Left hindlimb (tissue), 1 donor: ENCODE measurements around the gene MYOF.
"Not testable (repeated sequence)": the region's sequence is repeated elsewhere in the genome, so short reads cannot be mapped to it uniquely, and the experiment has no call there.

Experiments
- DNase-seq: peaks from one replicate; pipeline ENCODE4 v3.0.0-alpha.2; 2018

The MYOF gene

DNA sequence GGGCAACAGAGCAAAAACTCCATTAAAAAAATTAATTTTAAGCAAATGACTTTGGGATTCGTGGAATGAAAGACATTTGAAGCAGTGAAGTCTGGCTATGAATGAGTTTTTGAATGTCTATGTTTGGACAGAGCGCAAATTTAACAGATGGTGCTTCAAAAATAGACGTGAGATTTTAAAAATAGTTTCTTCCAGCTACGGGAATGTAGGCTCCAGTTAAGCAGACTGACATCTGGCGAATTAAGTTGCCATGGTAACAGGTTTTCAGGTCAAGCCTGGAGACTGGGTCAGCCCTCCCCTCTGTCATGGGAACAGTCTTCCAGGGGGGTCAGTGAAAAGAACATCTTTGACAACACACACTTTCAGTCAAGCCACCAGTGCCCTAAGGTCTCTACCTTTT lies 62.0 kb downstream of the MYOF start:
- peak; percentile 49 for DNase-seq

DNA sequence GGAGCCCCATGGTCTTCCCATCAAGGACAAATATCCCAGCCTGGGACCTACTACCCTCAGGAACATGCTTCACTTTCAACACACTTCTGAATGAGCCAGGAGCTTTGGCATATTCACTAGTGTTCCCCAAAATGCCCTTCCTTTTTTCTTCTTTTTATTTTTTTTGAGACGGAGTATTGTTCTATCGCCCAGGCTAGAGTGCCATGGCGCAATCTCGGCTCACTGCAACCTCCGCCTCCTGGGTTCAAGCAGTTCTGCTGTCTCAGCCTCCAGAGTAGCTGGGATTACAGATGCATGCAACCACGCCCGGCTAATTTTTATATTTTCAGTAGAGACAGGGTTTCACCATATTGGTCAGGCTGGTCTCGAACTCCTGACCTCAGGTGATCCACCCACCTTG lies 63.1 kb downstream of the MYOF start:
- DNase-seq: not testable (repeated sequence)

DNA sequence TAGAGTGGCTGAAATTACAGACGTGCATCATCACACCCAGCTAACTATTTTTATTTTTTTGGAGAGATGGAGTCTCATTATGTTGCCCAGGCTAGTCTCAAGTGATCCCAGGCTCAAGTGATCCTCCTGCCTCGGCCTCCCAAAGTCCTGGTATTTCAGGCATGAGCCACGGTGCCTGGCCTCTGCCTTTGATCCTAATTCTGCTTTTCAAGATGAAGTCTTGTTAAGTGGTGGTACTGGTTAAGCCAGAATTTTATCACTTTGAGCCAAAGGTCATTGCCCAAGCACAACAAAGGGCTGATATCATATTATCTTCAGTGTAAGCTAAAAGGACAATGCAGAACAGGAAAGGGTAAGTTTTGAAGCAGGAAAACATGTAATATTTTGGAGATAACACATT lies 64.2 kb downstream of the MYOF start:
- no peak for DNase-seq

GRCh38 chr10:93417266-93417665 lies 64.9 kb downstream of the MYOF start:
- DNase-seq: no peak

DNA sequence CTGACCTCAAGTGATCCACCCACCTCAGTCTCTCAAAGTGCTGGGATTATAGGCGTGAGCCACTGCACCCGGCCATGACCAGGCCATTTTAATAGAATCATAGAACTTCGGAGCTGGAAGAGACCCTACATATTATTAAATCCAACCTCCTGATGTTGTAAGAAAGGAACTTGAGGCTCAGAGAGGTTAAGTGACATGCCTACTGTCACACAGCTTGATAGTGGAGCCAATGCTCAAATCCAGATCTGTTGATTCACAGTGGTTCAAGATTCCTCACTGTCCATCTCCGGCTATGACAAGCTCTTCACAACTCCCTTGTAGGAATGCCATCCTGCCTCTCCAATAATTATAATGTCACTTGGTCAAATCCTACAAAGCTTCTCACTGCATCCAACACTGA lies 65.3 kb downstream of the MYOF start:
- DNase-seq: no peak

DNA sequence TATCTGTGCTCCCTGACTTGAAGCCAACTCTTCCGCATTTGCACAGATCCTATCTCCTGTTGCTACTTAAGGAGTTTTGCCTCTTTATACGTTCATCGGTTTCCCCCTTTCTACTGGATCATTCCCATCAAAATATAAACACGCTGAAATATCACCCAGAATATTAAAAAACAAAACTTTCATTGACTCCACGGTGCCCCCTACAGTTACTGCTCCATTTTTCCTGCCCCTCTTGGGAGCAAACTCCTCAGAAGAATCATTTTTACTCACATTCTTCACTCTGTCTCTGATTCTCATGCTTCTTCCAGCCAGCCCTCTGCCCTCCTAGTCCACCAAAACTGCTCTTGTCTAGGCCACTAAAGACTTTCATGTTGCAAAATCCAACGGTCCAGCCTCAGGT lies 66.4 kb downstream of the MYOF start:
- no peak for DNase-seq

DNA sequence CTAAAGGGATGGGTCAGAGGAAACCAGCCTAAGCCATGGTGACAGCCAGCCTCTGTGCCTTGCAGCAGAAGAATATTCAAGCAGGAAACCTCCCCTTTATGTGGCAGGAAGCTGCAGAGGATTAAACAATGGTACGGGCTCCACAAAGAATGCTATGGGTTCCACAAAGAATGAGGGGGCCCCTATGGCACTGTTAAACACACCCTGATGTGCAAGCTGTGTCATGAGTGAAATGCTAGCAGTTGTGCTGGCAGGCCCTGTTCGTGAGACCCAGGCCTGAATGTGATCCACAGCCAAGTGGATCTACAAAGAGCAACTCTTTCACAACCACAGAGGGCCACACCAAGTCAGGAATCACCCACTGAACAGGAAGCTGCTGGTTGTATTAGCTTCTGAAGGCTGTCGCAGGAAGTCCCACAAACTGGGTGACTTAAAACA lies 68.9 kb downstream of the MYOF start:
- no peak for DNase-seq

DNA sequence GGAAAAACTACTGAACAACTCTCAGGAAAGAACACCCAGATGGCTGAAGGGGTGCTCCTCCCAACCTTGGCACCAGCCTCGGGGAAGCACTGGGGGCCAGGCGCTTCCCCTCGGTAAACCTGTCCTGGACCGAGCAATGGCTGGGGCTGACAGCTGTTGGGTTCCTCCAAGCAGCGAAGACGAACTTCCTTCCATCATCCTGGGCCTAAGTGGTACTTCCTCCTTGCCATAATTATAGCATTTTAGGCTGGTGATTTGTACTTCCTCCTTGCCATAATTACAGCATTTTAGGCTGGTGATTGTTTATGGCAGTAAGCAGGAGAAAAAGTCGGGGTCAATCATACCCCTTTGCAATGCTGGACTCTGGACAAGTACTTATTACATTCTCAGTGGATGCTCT lies 69.3 kb downstream of the MYOF start:
- no peak for DNase-seq

DNA sequence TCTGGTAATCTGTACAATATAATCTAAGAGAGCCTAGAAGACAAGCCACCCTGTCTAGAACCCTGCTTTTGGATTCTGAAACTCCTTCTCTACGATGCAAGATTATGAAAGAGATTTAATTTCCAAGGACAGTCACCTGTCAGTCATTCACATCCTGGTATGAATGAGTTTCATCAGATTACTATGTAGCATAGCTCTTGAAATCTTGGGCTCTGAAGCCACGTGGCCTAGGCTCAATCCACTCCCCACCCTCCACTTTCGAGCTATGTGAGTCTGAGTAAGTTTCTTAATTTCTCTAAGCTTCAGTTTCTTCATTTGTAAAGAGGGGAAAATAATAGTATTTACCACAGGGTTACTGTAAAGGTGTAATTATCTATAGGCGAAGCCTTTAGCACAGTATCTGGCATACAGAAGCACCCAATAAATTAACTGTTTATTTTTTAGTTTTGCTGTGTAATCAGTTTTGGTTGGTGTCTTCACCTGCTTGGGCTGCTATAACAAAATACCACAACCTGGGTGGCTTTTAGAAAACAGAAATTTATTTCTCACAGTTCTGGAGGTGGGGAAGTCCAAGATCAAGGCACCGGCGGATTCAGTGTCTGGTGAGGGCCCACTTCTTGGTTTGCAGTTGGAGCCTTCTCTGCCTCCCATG lies 71.3 kb downstream of the MYOF start:
- DNase-seq: no peak

DNA sequence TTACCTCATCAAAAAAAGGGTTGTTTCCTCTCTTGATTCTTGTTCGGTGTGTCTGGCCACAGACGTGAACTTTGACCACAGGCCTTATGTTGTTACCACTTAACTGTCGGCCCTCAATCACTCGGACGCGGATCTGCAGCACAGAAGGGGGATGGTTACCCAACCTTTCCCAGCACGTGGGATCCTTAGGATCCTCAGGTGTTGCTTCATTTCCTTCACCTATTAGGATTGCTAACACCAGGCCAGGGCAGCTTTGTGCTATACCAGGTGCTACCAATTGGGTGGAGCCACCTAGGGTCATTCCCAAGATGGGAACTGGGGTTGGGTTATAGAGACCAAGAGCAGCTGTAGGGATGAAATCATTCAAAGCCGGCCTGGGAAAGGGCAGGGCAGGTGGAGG lies 73.4 kb downstream of the MYOF start:
- no peak for DNase-seq

DNA sequence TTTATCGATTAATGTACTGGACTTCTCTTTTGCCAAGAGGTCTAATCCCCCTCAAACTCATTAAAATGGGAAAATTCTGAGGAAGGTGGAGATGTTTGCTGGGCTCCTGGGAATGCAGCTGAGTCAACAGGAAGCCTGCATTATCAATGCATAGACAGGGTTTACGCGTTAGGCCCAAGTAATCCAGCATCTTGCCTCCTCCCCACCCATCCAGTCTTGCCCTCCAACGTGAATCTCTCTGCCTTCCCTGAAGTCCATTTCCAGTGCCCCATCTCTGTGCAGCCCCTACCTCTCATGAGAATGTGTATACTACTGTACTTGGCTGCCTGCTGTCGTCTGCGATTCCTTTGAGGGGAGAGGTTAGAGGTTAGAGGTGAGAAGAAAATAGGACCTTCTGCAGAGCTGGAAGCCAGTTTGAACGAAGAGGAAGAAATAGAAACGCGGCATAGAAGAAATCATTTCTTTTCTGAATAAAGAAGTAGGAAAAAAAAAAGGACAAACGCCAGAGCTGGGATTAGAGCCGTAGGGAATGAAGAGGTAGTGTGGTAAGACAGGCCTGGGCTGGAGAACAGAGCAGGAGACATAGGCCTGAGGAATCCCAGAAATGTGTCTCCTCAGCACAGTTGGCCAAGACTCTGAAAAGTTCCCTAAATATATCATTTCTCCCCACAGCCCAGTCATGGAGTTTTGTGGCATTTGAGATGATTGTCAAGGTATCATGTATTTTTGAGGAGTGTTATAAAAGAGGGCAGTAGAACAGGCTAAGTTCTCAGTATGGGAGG lies 75.6 kb downstream of the MYOF start:
- no peak for DNase-seq

- no peak for DNase-seq
Observed at GRCh38 chr10:93404048-93404354, 78.1 kb downstream of the MYOF start.

- no peak for DNase-seq
Observed at GRCh38 chr10:93403152-93404047, 78.7 kb downstream of the MYOF start.

DNA sequence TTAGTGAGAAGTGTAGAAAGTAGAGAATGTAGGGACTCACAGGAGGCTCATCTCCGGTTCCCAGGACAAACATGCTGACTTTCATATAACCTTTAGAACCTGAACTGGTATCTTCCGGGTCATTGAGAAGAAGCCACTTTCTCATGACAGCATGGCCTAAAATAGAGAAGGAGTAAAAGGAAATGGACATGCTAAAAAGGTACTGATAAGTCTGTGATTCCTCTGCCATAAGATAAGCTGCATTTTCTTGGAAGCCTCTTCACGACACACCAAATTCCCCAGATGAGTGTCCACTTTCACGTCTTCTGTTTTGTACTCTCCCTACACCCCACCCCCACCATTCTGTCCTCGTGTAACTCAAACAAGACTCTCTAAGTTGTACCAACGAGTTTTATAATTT lies 79.9 kb downstream of the MYOF start:
- DNase-seq: no peak

- DNase-seq: no peak
Observed at GRCh38 chr10:93398528-93398927, 83.6 kb downstream of the MYOF start.

DNA sequence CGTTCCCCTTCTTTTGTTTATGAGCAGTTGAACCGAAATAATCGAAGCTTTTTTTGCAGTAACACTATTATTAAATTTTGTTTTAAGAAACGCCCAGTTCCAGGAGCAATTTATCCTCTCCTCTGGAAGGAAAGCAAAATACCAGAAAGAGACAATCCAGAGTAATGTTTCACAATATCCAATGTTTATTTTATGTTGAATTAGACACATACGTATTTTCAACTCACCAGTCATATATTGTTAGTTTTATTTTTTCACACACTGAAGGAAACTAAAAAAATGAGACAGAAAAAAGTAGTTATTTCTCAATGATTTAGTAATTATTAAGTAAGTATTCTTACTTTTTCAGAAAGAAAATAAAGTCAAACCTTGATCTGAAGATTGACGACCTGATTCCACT lies 85.1 kb downstream of the MYOF start:
- no peak for DNase-seq

GRCh38 chr10:93393211-93393610 lies 88.9 kb downstream of the MYOF start:
- DNase-seq: no peak

DNA sequence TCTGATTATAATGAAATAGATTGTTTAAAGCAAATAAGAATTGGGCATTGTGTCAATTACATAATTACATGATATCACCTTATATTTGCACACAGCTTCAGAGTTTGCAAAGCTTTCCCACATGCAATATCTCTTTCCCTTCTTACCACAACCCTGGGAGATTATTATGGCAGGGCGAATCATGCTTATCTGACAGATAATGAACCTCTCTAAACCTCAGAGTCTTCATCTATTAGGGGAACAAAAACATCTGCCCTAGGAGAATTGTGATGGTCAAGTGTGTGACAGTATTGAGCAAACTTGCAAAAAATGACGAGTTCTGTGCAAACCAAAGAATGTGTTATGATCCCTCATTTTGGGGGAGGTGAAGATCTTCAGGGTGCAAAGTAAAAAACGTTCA lies 90.0 kb downstream of the MYOF start:
- no peak for DNase-seq

DNA sequence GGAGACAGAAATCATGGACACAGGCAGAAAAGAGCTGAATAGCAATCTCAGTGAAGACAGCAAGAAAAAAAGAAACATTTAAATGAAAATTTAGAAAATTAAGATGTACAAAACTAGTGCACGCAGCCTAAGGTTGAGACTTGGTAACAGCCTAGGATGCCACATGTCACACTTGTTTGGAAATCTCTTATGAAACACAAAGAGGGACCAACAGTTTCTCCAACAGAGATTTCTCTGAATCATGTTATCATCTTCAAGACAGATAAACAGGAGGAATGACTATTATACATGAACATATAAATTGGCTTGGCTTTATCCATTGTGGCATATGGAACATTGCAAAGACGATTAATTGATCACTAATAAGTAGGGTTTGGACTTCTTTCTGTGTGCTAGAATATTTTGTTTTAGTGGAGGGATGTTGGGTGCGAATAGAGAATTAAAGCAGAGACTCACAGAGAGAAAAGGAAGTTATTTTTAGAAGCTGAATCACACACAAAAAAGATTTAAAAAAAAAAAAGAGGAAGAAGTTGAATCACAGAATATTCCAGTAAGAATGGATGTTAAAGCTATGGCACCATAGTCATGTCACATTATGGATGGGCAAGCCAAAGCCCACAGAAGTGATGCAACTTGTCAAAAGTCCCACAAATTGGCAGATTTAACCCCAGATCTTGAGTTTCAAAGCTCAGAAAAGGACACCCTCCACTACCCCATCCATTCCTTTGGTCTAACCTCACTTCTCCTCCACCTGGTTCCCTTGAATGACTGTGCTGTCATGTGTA lies 91.6 kb downstream of the MYOF start:
- no peak for DNase-seq

DNA sequence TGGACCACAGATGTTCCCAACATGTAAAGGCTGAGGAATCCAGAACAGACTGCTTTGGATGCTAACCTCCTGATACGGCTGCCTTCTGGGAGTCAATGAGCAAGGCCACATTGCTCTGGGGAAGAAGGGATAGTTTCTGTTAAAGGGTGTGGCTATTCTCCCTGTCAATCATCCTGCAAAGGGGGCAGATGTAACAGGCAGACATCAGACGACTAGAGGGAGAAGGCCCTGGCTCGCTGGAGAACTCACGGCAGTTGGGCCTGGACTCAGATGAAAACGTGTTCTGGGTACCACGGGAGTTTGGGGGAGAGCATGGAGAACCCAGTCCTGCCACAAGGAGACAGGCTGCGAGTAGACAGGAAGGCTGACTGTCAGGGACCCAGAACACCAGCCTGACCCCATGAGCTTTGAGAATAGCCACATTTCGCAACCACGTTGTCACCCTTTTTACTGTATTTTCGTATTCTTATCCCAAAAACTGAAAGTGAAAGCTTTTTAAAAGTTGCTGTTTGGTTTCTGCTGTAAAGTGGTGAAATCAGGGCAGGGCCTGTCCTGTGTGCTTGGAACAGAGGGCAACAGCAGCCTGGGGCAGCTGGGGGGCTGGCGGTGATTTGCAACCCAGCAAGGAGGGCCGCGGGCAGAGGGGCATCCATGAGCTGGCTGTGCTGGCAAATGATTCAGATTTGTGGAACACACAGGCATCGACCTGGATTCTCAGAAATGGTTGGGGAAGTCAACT lies 95.3 kb downstream of the MYOF start:
- DNase-seq: no peak

GRCh38 chr10:93385345-93385744 lies 96.8 kb downstream of the MYOF start:
- DNase-seq: no peak

DNA sequence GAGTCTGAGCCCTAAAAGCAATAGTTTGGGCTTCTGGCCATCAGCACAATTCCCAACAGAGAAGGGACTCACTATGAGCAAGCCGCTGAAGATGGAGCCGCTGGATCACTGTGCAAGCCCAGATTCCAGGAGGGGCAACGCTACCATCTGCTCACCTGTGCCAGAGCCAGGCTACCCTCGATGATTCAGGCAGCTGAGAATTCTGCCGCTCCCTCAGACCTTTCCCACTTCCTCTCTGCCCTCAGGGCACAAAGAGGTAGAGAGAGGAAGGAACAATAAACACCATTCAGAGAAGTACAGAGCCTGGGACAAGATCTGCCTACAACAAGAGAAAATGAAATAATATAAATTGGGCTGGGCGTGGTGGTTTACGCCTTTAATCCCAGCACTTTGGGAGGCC lies 98.1 kb downstream of the MYOF start:
- no peak for DNase-seq
